GM19452 (cell line): ENCODE data around the gene PM20D1.

Experiments used
- ATAC-seq: cut with Tn5 transposase; IDR thresholded peaks from one replicate; pipeline ENCODE4 v1.9.1; 2021; ENCODE audit not compliant: unreplicated experiment

The PM20D1 gene

GRCh38 chr1:205809942-205810345 lies 40.0 kb downstream of the PM20D1 start:
- no peak for ATAC-seq

- ATAC-seq, result no peak
Observed at GRCh38 chr1:205809469-205809868, 40.5 kb downstream of the PM20D1 start.

DNA sequence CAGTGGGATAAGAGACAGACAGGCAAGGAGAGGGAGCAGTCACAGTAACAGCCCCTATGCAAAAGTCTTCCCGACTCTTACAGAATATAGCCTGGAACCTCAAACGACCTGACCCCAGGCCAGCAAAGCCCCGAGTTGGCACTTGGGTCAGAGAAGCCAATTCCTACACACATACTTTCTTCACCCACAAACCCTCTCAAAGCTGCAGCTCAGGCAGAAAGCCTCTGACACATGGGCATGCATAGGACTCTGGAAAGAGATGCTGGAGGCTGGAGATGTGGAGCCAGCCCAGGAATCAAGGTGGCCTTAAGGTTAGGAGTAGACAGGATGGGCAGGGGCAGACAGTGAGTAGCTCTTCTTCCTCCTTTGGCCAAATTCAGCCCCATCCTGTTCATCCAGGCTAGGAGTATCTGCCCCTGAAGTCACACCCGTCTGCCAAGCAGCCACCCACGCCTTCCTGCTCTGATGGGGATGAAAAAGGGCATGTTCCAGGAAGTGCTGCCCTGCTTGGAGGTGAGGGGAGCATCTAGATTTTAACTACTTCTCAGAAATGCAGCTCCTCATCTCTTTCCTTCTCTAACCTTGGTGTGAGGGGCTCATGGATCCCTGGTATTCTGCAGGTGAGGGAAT lies 44.7 kb downstream of the PM20D1 start:
- ATAC-seq, result no peak

GRCh38 chr1:205804605-205805004 lies 45.3 kb downstream of the PM20D1 start:
- no peak for ATAC-seq

GRCh38 chr1:205803986-205804385 lies 45.9 kb downstream of the PM20D1 start:
- no peak for ATAC-seq

GRCh38 chr1:205802060-205802459 lies 47.9 kb downstream of the PM20D1 start:
- no peak for ATAC-seq

DNA sequence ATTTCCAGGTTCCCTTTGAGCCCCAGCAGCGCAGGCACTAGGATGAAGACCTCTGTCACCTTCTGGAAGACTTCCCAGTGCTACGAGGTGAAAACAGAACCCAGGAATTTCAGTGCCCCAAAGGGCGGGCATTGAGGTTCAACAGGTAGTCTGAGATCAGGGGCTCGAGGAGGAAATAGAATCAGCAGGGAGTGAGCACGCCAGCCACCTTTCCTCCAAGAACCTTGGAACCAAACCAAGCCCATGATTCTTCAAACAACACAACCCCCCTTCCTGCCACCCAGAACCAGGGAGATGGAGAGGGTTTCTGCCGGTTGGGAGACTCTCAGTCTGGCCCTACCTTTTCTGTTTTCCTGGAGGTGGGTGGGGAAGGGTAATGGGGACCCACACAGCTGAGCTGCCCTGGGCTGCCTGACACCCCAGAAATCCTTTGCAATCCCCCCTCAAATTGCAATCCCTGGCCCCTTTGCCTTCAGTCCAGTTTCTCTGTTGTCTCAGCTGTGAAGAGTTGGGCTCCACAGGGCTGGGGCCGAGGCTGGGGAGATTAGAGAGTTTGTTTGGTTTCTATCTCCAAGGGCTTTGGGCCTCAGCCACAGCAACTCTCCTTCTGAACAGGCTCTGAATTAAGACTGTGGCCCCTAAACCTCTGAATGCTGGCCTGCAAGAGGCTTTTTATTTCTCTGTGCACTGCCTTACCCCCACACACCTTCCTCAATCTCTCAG lies 48.8 kb downstream of the PM20D1 start:
- ATAC-seq, result no peak

GRCh38 chr1:205800427-205800826 lies 49.5 kb downstream of the PM20D1 start:
- ATAC-seq, result no peak

- ATAC-seq, result no peak
Observed at GRCh38 chr1:205798577-205798976, 51.4 kb downstream of the PM20D1 start.

- ATAC-seq, result no peak
Observed at GRCh38 chr1:205797168-205797567, 52.8 kb downstream of the PM20D1 start.

GRCh38 chr1:205794011-205794730 lies 55.8 kb downstream of the PM20D1 start:
- peak; percentile 71 for ATAC-seq

GRCh38 chr1:205792961-205793673 lies 56.8 kb downstream of the PM20D1 start:
- ATAC-seq, result no peak

GRCh38 chr1:205792481-205792881 lies 57.5 kb downstream of the PM20D1 start:
- ATAC-seq, result no peak

DNA sequence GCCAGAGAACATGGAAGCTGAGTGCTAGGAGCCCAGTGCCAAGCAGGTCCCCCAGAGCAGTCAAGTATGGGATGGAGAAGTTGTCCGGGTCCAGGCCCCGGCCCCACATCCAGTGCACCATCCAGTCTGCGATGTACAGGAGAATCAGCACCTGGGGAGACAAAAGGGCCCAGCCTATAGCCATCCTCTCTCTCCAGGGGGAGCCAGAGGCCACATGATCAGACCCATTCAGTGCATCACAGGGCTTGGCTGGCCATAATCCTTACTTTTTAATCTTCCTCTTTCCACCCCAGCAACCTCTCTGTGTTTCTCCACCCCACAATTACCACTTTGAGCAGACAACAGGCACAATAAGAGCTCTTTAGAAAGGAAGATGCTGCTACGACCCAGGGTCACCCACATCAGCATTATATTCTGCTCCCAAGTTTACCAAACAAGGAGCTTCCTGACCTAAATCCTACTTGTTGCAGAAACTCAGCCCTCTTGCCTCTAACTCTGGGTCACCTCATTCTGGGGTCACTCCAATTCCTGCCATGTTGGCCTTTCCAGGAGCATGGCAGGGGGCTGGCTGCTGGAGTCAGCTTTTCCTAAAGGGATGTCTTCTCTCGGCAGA lies 58.3 kb downstream of the PM20D1 start:
- ATAC-seq, result no peak

GRCh38 chr1:205787287-205787916 lies 62.5 kb downstream of the PM20D1 start:
- no peak for ATAC-seq

DNA sequence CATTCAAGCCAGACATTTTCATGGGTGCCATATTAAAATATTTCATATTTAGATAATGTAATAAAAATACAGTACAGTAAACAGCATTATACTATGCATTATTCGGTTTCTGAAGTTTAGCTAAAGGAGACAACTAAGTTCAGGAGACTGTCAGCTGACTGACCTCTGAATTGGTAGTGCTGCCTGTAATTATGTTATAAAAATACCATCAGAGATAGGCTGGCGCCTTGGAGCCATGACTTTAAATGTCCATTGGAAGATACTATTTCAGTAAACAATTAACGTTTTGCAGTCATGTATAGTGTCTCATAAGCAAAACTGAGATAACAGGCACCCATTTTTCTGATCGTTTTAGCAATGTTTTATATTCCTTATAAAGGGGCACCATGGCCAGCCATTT lies 63.3 kb downstream of the PM20D1 start:
- no peak for ATAC-seq

GRCh38 chr1:205785446-205785845 lies 64.5 kb downstream of the PM20D1 start:
- no peak for ATAC-seq

DNA sequence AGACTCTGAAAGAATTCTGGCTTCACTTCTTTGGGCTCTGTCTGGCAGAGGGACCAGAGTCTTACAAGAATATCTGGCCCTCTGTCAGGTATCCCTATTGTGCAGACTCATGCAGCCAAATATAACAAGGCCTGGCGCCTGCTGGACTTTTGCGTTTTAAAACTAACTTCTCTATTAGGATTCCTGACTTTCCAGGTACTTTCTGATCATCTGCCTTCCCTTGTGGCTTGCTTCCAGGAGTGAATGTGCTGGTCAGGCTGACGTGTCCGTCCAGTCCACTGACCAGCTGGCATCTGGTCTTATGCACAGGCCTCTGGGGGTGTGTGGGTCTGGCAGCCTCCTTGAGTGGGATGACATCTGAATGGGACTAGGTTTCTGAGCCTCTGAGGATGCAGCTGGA lies 66.0 kb downstream of the PM20D1 start:
- no peak for ATAC-seq

GRCh38 chr1:205783433-205783795 lies 66.5 kb downstream of the PM20D1 start:
- ATAC-seq, result no peak

- no peak for ATAC-seq
Observed at GRCh38 chr1:205782627-205783432, 67.1 kb downstream of the PM20D1 start.
